SU-DHL-6 (cell line): ENCODE results near the gene DIP2C.

Experiments
- H2AFZ ChIP-seq: fragments of 200-600 bp; sonication (generic); 2 replicates; pipeline ENCODE4 v1.6.1; 2014; ENCODE audit warnings: low read depth, mild to moderate bottlenecking, moderate library complexity, mixed read lengths, antibody characterized with exemption, low read length; ENCODE audit not compliant: severe bottlenecking
- H3F3A ChIP-seq: fragments of 200-600 bp; shearing (Covaris generic); 2 replicates; pipeline ENCODE4 v1.6.0; 2016; ENCODE audit warnings: antibody characterized with exemption, mild to moderate bottlenecking; ENCODE audit not compliant: insufficient read depth
- H3K27ac ChIP-seq: fragments of 200-600 bp; sonication (generic); 2 replicates; pipeline ENCODE4 v1.5.1; 2016; ENCODE audit warnings: low read depth, mild to moderate bottlenecking, low read length, moderate library complexity, mixed read lengths
- H3K27me3 ChIP-seq: fragments of 200-600 bp; sonication (generic), shearing (Covaris generic); 2 replicates; pipeline ENCODE4 v1.6.0; 2014; ENCODE audit warnings: mild to moderate bottlenecking, low read length
- H3K36me3 ChIP-seq: fragments of 200-600 bp; sonication (generic); 2 replicates; pipeline ENCODE4 v1.6.1; 2014; ENCODE audit warnings: mild to moderate bottlenecking, low read length, mixed read lengths
- H3K4me2 ChIP-seq: fragments of 300-600, 200-600 bp; shearing (Covaris generic), sonication (generic); 2 replicates; pipeline ENCODE4 v1.6.0; 2014; ENCODE audit warnings: low read length, low read depth, mild to moderate bottlenecking; ENCODE audit not compliant: poor library complexity, severe bottlenecking
- H3K4me3 ChIP-seq: fragments of 200-600 bp; sonication (generic); 2 replicates; pipeline ENCODE4 v1.5.1; 2014; ENCODE audit warnings: antibody characterized with exemption, low read length, mild to moderate bottlenecking, mixed read lengths; ENCODE audit not compliant: insufficient read depth, poor library complexity, severe bottlenecking
- H3K79me2 ChIP-seq: fragments of 200-600 bp; sonication (generic); 2 replicates; pipeline ENCODE4 v1.6.1; 2014; ENCODE audit warnings: mild to moderate bottlenecking, low read length, moderate library complexity; ENCODE audit not compliant: insufficient read depth
- H3K9ac ChIP-seq: fragments of 200-600 bp; sonication (generic); 2 replicates; pipeline ENCODE4 v1.7.0; 2014; ENCODE audit warnings: mild to moderate bottlenecking, low read length
- H3K9me2 ChIP-seq: fragments of 200-600 bp; sonication (generic); replicated peaks from 2 replicates; pipeline ENCODE4 v1.6.1; 2014; ENCODE audit warnings: low read length; ENCODE audit not compliant: insufficient read depth
- H3K9me3 ChIP-seq: fragments of 200-600 bp; sonication (generic); 2 replicates; pipeline ENCODE4 v1.6.1; 2014; ENCODE audit warnings: low read length, mixed read lengths; ENCODE audit not compliant: insufficient read depth
- H4K20me1 ChIP-seq: fragments of 200-600 bp; sonication (generic); 2 replicates; pipeline ENCODE4 v1.6.1; 2014; ENCODE audit warnings: low read depth, mild to moderate bottlenecking, antibody characterized with exemption, low read length, moderate library complexity, mixed read lengths
- CTCF ChIP-seq: fragments of 200-600 bp; sonication (generic); IDR thresholded peaks from one replicate; pipeline ENCODE4 v1.5.1; 2017; ENCODE audit warnings: antibody characterized with exemption, mild to moderate bottlenecking, low read length, moderate library complexity; ENCODE audit not compliant: insufficient read depth, poor library complexity, severe bottlenecking
- EZH2phosphoT487 ChIP-seq: fragments of 200-600 bp; sonication (generic), shearing (Covaris generic); conservative IDR thresholded peaks from 2 replicates; pipeline ENCODE4 v1.6.1; 2018; ENCODE audit warnings: mild to moderate bottlenecking, antibody characterized with exemption, low read length, moderate library complexity, mixed read lengths

The DIP2C gene

GRCh38 chr10:311901-312665, 377.4 kb downstream of the DIP2C start:
- no peaks in the 10 kb centered on the region for H3K79me2 ChIP-seq
- no peaks in the 10 kb centered on the region for H3K9me2 ChIP-seq
- peaks cover 17% of the 10 kb centered on the region; the same call in 1 of the 2 replicates for H3F3A ChIP-seq
- H3K27ac ChIP-seq, result peak overlapping the region; percentile 20
- H3K4me2 ChIP-seq, result peak overlapping the region; percentile 34
- TF ChIP-seq EZH2phosphoT487 (no peak), CTCF (no peak)
- no peak overlapping the region for H3K4me3 ChIP-seq
- no peaks in the 10 kb centered on the region for H3K27me3 ChIP-seq
- H3K9me3 ChIP-seq, result no peaks in the 10 kb centered on the region
- H3K36me3 ChIP-seq, result peaks cover 2% of the 10 kb centered on the region; the same call in 1 of the 2 replicates
- no peak overlapping the region for H3K9ac ChIP-seq
- no peak overlapping the region for H2AFZ ChIP-seq
- no peaks in the 10 kb centered on the region for H4K20me1 ChIP-seq

- Histone ChIP-seq H3K36me3 (peaks cover 2% of the 10 kb centered on the region; the same call in 1 of the 2 replicates), H3K4me2 (no peak overlapping the region), H3K27ac (no peak overlapping the region), H2AFZ (no peak overlapping the region), H3K27me3 (no peaks in the 10 kb centered on the region), H3K9me2 (no peaks in the 10 kb centered on the region), H3K9ac (no peak overlapping the region), H4K20me1 (no peaks in the 10 kb centered on the region), H3F3A (peaks cover 17% of the 10 kb centered on the region; the same call in 1 of the 2 replicates), H3K79me2 (no peaks in the 10 kb centered on the region), H3K4me3 (no peak overlapping the region), H3K9me3 (no peaks in the 10 kb centered on the region)
- TF ChIP-seq CTCF (no peak), EZH2phosphoT487 (no peak)
These were observed 378.4 kb downstream of the DIP2C start for GRCh38 chr10:310976-311639.

- Histone ChIP-seq H3K4me3 (no peak overlapping the region), H3F3A (peaks cover 9% of the 10 kb centered on the region; the same call in 1 of the 2 replicates), H3K9ac (no peak overlapping the region), H2AFZ (no peak overlapping the region), H3K9me3 (no peaks in the 10 kb centered on the region), H3K79me2 (no peaks in the 10 kb centered on the region), H4K20me1 (no peaks in the 10 kb centered on the region), H3K36me3 (no peaks in the 10 kb centered on the region), H3K27ac (no peak overlapping the region), H3K4me2 (no peak overlapping the region), H3K9me2 (no peaks in the 10 kb centered on the region), H3K27me3 (no peaks in the 10 kb centered on the region)
- TF ChIP-seq CTCF (no peak), EZH2phosphoT487 (no peak)
These were observed 379.1 kb downstream of the DIP2C start for GRCh38 chr10:310371-310770.
